ENCODE results near the gene PDE4B.

GRCh38 chr1:66245691-66246090, 453.0 kb downstream of the PDE4B start:
- TF ChIP-seq GLI4 (CRISPR knock-in tag; IDR thresholded peaks at IDR 0.05; ENCODE audit: borderline replicate concordance) (no peak), RAD21 (CRISPR knock-in tag; IDR thresholded peaks at IDR 0.05) (no peak), RXRA (CRISPR knock-in tag; IDR thresholded peaks at IDR 0.05) (no peak)

Data from HepG2 (cell line).